ENCODE data around the gene PVALEF.

Gene PVALEF

DNA sequence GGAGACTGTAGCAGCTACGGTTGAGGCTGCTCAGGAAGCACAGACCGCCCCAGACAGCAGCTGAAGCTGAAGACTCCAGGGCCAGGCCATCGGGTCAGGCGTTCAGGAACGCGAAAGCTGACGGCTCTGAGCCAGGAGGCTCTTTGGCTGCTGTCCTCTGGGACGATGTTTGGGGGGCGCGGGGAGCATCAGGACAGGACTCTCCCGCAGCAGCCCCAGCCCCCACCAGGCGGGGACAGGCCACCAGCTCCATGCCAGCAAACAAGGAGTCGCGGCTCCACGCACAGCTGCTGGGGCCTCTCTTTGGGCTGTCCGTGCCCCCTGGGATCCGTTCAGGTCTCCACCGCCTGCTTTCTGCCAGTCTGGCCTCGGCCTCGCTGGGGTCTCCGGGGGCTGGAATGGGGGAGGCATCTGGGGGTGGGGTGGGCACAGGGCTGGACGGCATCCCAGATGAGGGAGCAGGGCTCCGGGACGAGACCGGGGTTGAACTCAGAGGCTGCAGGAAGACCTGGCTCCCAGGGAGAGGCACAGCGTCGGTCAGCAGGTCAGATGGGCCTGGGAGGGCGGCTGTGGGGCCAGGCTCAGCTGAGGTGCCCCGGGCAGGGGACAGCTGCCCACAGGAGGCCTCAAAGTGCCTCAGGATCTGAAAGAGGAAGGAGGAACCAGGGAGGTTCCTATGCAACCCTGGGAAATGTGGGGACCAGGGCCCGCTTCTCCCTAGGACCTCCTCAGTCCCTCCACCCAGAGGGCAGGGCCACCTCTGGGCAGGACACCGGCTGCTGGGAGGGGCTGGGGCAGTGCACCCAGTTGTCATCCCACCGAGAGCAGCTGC, 63.7 kb downstream of the PVALEF start:
- no peak overlapping the region for H3K4me3 Mint-ChIP-seq
- peaks cover 4% of the 10 kb centered on the region for H3K4me1 Mint-ChIP-seq (ENCODE audit: low read depth)
- H3K27ac Mint-ChIP-seq = no peak overlapping the region
- H3K9me3 Mint-ChIP-seq (ENCODE audit: low read depth) = no peaks in the 10 kb centered on the region
- peaks cover 8% of the 10 kb centered on the region for H3K36me3 Mint-ChIP-seq
- no peaks in the 10 kb centered on the region for H3K27me3 Mint-ChIP-seq

- no peak overlapping the region for H3K27ac Mint-ChIP-seq
- no peaks in the 10 kb centered on the region for H3K27me3 Mint-ChIP-seq
- H3K36me3 Mint-ChIP-seq = peaks cover 8% of the 10 kb centered on the region
- H3K4me3 Mint-ChIP-seq = no peak overlapping the region
- peaks cover 5% of the 10 kb centered on the region for H3K4me1 Mint-ChIP-seq (ENCODE audit: low read depth)
- no peaks in the 10 kb centered on the region for H3K9me3 Mint-ChIP-seq (ENCODE audit: low read depth)
Measured at GRCh38 chr17:81229666-81229920, 64.3 kb downstream of the PVALEF start.

DNA sequence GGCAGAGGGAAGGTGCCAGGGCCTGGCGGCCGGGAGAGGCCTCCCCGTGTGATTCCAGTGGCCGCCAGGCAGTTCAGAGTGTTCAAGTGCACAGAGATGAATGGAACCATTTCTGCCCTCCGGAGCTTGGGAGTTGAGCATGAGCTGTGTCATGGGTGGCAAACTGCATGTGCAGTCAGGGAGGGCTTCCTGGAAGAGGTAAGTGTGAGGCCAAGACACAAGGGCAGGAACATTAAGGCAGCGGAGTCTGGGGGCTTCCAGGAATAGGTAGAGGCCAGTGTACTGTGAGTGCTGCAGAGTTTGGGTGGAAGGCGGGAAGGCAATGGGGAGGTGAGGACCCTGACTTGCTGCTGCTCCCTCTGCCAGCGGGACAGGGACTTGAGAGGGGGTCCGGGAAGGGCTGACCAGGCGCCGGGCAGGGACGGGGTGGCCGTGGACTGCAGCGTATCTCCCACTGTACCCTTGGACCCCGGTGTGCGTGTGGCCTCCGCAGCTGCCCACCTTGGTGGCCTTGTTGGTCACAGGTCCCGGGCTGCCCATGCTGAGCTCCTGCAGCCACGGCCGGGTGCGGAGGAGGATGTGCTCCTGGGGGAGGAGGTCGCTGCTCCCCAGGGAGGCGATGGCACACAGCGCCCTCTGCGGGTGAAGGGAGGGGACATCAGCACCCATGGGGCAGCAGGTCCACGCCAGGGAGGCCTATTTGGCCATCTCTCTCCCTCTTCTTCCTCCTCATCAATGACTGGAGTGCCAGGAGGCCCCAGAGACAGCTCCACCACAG, 64.9 kb downstream of the PVALEF start:
- peaks cover 9% of the 10 kb centered on the region for H3K4me1 Mint-ChIP-seq (ENCODE audit: low read depth)
- no peaks in the 10 kb centered on the region for H3K27me3 Mint-ChIP-seq
- H3K27ac Mint-ChIP-seq = no peak overlapping the region
- H3K36me3 Mint-ChIP-seq = peaks cover 8% of the 10 kb centered on the region
- H3K4me3 Mint-ChIP-seq = no peak overlapping the region
- H3K9me3 Mint-ChIP-seq (ENCODE audit: low read depth) = no peaks in the 10 kb centered on the region

GRCh38 chr17:81231121-81231645, 65.9 kb downstream of the PVALEF start:
- H3K4me3 Mint-ChIP-seq = no peak overlapping the region
- no peaks in the 10 kb centered on the region for H3K9me3 Mint-ChIP-seq (ENCODE audit: low read depth)
- H3K27ac Mint-ChIP-seq = no peak overlapping the region
- peaks cover 8% of the 10 kb centered on the region for H3K36me3 Mint-ChIP-seq
- peaks cover 11% of the 10 kb centered on the region for H3K4me1 Mint-ChIP-seq (ENCODE audit: low read depth)
- H3K27me3 Mint-ChIP-seq = no peaks in the 10 kb centered on the region

DNA sequence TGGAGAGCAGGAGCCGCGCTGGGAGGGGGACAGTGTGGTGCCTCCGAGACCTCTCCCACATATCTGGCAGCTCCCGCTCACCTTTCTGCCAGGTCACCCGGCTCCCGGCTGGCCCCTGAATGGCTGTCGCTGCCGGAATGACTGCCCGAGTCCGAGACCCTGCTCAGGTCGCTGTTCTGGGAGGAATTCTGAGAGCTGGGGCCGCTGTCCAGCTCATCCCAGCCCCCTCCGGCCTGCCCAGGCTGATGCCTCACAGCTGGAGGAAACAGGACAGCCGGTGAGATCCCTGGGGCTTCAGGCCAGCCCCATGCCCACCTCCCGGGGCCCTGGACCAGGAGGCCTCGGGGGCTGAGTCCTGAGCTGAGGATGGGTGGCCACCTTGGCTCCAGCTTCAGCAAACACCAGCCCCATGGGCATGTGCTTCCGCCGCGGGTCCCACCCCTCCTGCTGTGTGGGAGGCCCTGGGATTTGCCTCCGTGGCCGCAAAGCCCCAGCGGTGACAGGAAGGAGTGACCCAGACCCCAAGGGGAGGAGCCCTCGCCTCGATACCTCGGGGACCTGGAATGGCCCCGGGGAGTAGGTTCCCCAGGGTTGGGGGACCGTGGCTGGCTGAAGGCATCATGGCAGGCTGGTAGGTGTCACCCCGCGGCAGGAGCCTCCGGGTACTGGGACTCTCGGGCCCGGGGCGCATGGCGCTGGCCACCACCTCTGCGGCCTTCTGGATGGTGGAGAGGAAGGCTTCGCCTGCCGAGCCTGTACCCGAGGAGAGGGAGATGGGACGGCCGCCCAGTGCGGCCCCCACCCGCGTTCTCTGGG, 66.7 kb downstream of the PVALEF start:
- H3K9me3 Mint-ChIP-seq (ENCODE audit: low read depth) = no peaks in the 10 kb centered on the region
- H3K4me3 Mint-ChIP-seq = no peak overlapping the region
- H3K27me3 Mint-ChIP-seq = no peaks in the 10 kb centered on the region
- peaks cover 12% of the 10 kb centered on the region for H3K4me1 Mint-ChIP-seq (ENCODE audit: low read depth)
- no peak overlapping the region for H3K27ac Mint-ChIP-seq
- peaks cover 8% of the 10 kb centered on the region for H3K36me3 Mint-ChIP-seq
